Lung (tissue), 12 donors: ENCODE data around the gene PSEN2. TPM values are rescaled to one million over a fixed set of nuclear protein-coding genes. Genes with fewer than 3 reads are reported as not detected.
A peak's percentile ranks its signal among the peaks of the same experiment; 100 is the strongest.

Experiments
- ATAC-seq: fragments of 200-7000 bp; cut with Tn5 transposase; one replicate; pipeline ENCODE4 v1.9.1; 2020; ENCODE audit warnings: moderate number of reproducible peaks; ENCODE audit not compliant: insufficient read depth, low FRiP score
- DNase-seq, 3 donors: peaks; one replicate each; pipeline ENCODE4 v3.0.0-alpha.2; 2013 to 2017
- H3K27ac ChIP-seq, 2 donors: one replicate each; pipeline ENCODE4 v1.5.1; 2013; ENCODE audit warnings: mild to moderate bottlenecking in 2 of 2, moderate library complexity in 2 of 2, control low read depth in 1 of 2, inconsistent platforms in 1 of 2, low read depth in 1 of 2, low read length in 1 of 2
- H3K27me3 ChIP-seq, 3 donors: one replicate each; pipeline ENCODE4 v1.5.1; 2013; ENCODE audit warnings: low read length in 2 of 3; ENCODE audit not compliant: control insufficient read depth in 3 of 3, insufficient read depth in 3 of 3
- H3K36me3 ChIP-seq, 4 donors: one replicate each; pipeline ENCODE4 v1.5.1; 2013; ENCODE audit warnings: low read length in 4 of 4, mild to moderate bottlenecking in 1 of 4, moderate library complexity in 1 of 4; ENCODE audit not compliant: control insufficient read depth in 4 of 4, insufficient read depth in 4 of 4
- H3K4me1 ChIP-seq, 5 donors: one replicate each; pipeline ENCODE4 v1.5.1; 2013; ENCODE audit warnings: low read length in 5 of 5, mild to moderate bottlenecking in 2 of 5, moderate library complexity in 1 of 5; ENCODE audit not compliant: control insufficient read depth in 5 of 5, insufficient read depth in 5 of 5
- H3K4me3 ChIP-seq: one replicate; pipeline ENCODE4 v1.5.1; 2013; ENCODE audit warnings: mild to moderate bottlenecking, control low read depth, moderate library complexity
- H3K9ac ChIP-seq, 2 donors: one replicate each; pipeline ENCODE4 v1.5.1; 2013; ENCODE audit warnings: low read length in 2 of 2, control low read depth in 1 of 2; ENCODE audit not compliant: insufficient read depth in 1 of 2
- H3K9me3 ChIP-seq, 4 donors: one replicate each; pipeline ENCODE4 v1.5.1; 2013; ENCODE audit warnings: low read length in 3 of 4, mild to moderate bottlenecking in 1 of 4, moderate library complexity in 1 of 4; ENCODE audit not compliant: control insufficient read depth in 4 of 4, insufficient read depth in 3 of 4
- CTCF ChIP-seq: IDR thresholded peaks from 2 replicates; pipeline ENCODE4 v1.5.1; 2012; ENCODE audit warnings: mild to moderate bottlenecking; ENCODE audit errors: control extremely low read depth, extremely low read depth
- WGBS, 2 donors: extraction: QIAGEN DNeasy Blood & Tissue Kit; methylation state at CpG; one replicate each; pipeline ENCODE4 v1.1.7; 2013; 5-methylcytosine and 5-hydroxymethylcytosine counted together
- polyA plus RNA-seq, 2 donors: library from polyadenylated mRNA; stranded (reverse); fragments of 200-250 nt; gene quantifications; one replicate each; pipeline ENCODE4 v1.2.1, GENCODE V29; 2013
- total RNA-seq, 2 donors: library from RNA; depleted of rRNA in 1 of 2; stranded (reverse); fragments of >200 nt in 1 of 2; gene quantifications; one replicate each; pipeline ENCODE4 v1.2.1, GENCODE V29; 2014 to 2021
- donor health status: control.
- donor health status: control.
- donor health status: Bipolar disorder and iron deficiency.
- donor health status: healthy.
- donor health status: DM: yes; HTN: yes; CAD: no.

The PSEN2 gene
- total and polyA plus RNA-seq, 4 donors: 16.4 to 28.1 (median 18.7) TPM

- ATAC-seq (no peak), DNase-seq (peak in 2 of 3 donors; percentile 16 to 52)
- Histone ChIP-seq H3K27me3 (no peaks in the 10 kb centered on the region), H3K4me1 (peaks cover 0 to 34% (median 16%) of the 10 kb centered on the region in 5 donors), H3K4me3 (no peak overlapping the region), H3K9ac (no peak overlapping the region), H3K36me3 (no peaks in the 10 kb centered on the region), H3K27ac (peak overlapping the region; percentile 59 to 79), H3K9me3 (peaks cover 0 to 6% (median 1%) of the 10 kb centered on the region in 4 donors)
- TF ChIP-seq CTCF: no peak
- WGBS, 2 donors: 59 to 63% methylated on average over 19 of the region's 19 CpGs
Observed at GRCh38 chr1:226945106-226945857, 74.9 kb downstream of the PSEN2 start.

Other genes starting within 250 kb of the PSEN2 start
- 10 to 100 TPM; 42.8 to 46.6 TPM for gene ITPKB, start 131.3 kb upstream of the PSEN2 start, total RNA-seq
- gene ITPKB, start 131.3 kb upstream of the PSEN2 start, polyA plus RNA-seq: 10 to 100 TPM in 1 of 2 donors, 1 to 10 TPM in 1; 9.9 to 13.4 TPM
- gene COQ8A, start 69.7 kb downstream of the PSEN2 start, total RNA-seq: 10 to 100 TPM; 27.4 to 50.5 TPM
- 10 to 100 TPM; 16.2 to 30.7 TPM for gene COQ8A, start 69.7 kb downstream of the PSEN2 start, polyA plus RNA-seq